ENCODE measurements around the gene PLCD1. TPM values are rescaled to one million over a fixed set of nuclear protein-coding genes. Genes with fewer than 3 reads are reported as not detected.
A peak's percentile ranks its signal among the peaks of the same experiment; 100 is the strongest.

PLCD1 gene
- total and polyA plus RNA-seq, 2 of the 8 experiments (the other 6 are each of a cell fraction or from before 2014, with no cell fraction given) = 15.3 to 19.2 TPM

- Histone ChIP-seq H3K23ac (ENCODE audit: insufficient read length) (no peak overlapping the region), H3K79me1 (ENCODE audit: low read depth, low read length) (no peaks in the 10 kb centered on the region), H3K4ac (replicated peaks; ENCODE audit: insufficient read length, low read depth, low read length) (no peak overlapping the region), H3K27ac (ENCODE audit: low read depth, low read length) (no peak overlapping the region), H2AK5ac (ENCODE audit: low read depth, low read length) (no peak overlapping the region), H4K8ac (ENCODE audit: extremely low read depth, insufficient read depth, low read length) (peak overlapping the region; percentile 80; the same call in 1 of the 2 replicates), H3K56ac (replicated peaks; ENCODE audit: insufficient read length, low read depth, low read length) (no peak overlapping the region), H3K79me2 (ENCODE audit: control insufficient read depth in 1 of 2, insufficient read depth in 2 of 2, low read length in 2 of 2) (no peaks in the 10 kb centered on the region), H3K23me2 (ENCODE audit: low read depth, low read length) (no peaks in the 10 kb centered on the region), H3K4me2 (ENCODE audit: insufficient read depth in 1 of 2, low read depth in 2 of 2, low read length in 2 of 2) (no peak overlapping the region), H2BK12ac (ENCODE audit: low read depth, low read length) (no peak overlapping the region), H2BK5ac (ENCODE audit: low read depth, low read length) (no peak overlapping the region), H4K20me1 (replicated peaks in 1 of 2; ENCODE audit: control insufficient read depth in 1 of 2, insufficient read depth in 2 of 2, low read length in 2 of 2) (no peaks in the 10 kb centered on the region), H3K4me1 (replicated peaks in 1 of 4; ENCODE audit: control insufficient read depth in 3 of 4, insufficient read depth in 4 of 4, low read length in 3 of 4) (no peaks in the 10 kb centered on the region), H4K5ac (ENCODE audit: insufficient read length, low read depth, low read length) (no peak overlapping the region), H3K9ac (replicated peaks in 1 of 4; ENCODE audit: extremely low read depth in 1 of 4, low read depth in 3 of 4, low read length in 3 of 4) (no peak overlapping the region), H2BK15ac (ENCODE audit: low read length) (no peak overlapping the region), H3K27me3 (replicated peaks in 1 of 4; ENCODE audit: control insufficient read depth in 3 of 4, extremely low read depth in 1 of 4, insufficient read depth in 3 of 4, low read length in 3 of 4) (no peaks in the 10 kb centered on the region), H4K91ac (replicated peaks; ENCODE audit: insufficient read length, low read length) (no peak overlapping the region), H2BK20ac (ENCODE audit: low read length) (no peak overlapping the region), H3K36me3 (ENCODE audit: control insufficient read depth in 2 of 4, insufficient read depth in 4 of 4, low read length in 3 of 4) (no peaks in the 10 kb centered on the region; a peak in 1 of 8 replicates), H3K14ac (ENCODE audit: insufficient read length) (no peak overlapping the region), H2BK120ac (replicated peaks; ENCODE audit: low read depth, low read length) (no peak overlapping the region), H3K18ac (ENCODE audit: extremely low read depth, low read length) (no peak overlapping the region), H2AFZ (ENCODE audit: low read length) (no peak overlapping the region), H3K4me3 (ENCODE audit: extremely low read depth in 1 of 4, insufficient read depth in 2 of 4, low read depth in 3 of 4, low read length in 4 of 4) (no peak overlapping the region), H3K9me3 (ENCODE audit: insufficient read depth in 2 of 2, low read depth in 1 of 2, low read length in 1 of 2) (no peaks in the 10 kb centered on the region)
- ChIA-PET POLR2A (ENCODE audit: partially characterized antibody) (interaction anchor here (1.1 kb wide), 1 partner anchor 14 kb away, joined by 3 read pairs; no protein-coding TSS in a partner anchor), CTCF (ENCODE audit: partially characterized antibody) (interaction anchor here (0.6 to 9.6 kb wide), 5 partner anchors 7 to 75 kb away, joined by 3 to 74 read pairs (median 5); no protein-coding TSS in a partner anchor)
- DNase-seq (ENCODE audit: low read depth in 1 of 2, low spot score in 2 of 2) (no peak), FAIRE-seq (no peak)
- 92% methylated on average over 27 of the region's 27 CpGs; no CpG with 5 or more reads in 1 of the 2 experiments for WGBS, 2 experiments (ENCODE audit: extremely low coverage in 1 of 2, insufficient coverage in 1 of 2, insufficient read length in 1 of 2, insufficient replicate concordance in 2 of 2, low coverage in 1 of 2, low lambda C conversion rate in 2 of 2, missing lambda C conversion rate in 1 of 2)
- TF ChIP-seq POU5F1 (IDR thresholded peaks at IDR 0.05; ENCODE audit: low read depth, low read length) (no peak), TEAD4 (IDR thresholded peaks at IDR 0.05; ENCODE audit: low read depth, low read length) (no peak), SP2 (IDR thresholded peaks at IDR 0.05; ENCODE audit: low read length) (no peak), HDAC6 (IDR thresholded peaks at IDR 0.05; ENCODE audit: low read depth, low read length) (no peak), TAF1 (IDR thresholded peaks at IDR 0.05; ENCODE audit: low read depth, low read length) (no peak), EZH2 (IDR thresholded peaks at IDR 0.05; ENCODE audit: low read depth, low read length, severe bottlenecking) (no peak), SP1 (IDR thresholded peaks at IDR 0.05; ENCODE audit: low read depth, low read length) (no peak), TAF7 (optimal IDR thresholded peaks at IDR 0.05; ENCODE audit: borderline replicate concordance, low read depth, low read length) (no peak), JUND (IDR thresholded peaks at IDR 0.05; ENCODE audit: low read length) (no peak)
These were observed 19.4 kb downstream of the PLCD1 start for GRCh38 chr3:38009807-38010591.
